CD4-positive, alpha-beta memory T cell (primary cell): Measurements from ENCODE around the gene TRPC4AP. TPM values are rescaled to one million over a fixed set of nuclear protein-coding genes. Genes with fewer than 3 reads are reported as not detected.
"Not testable (repeated sequence)": the region's sequence is repeated elsewhere in the genome, so short reads cannot be mapped to it uniquely, and the experiment has no call there.

Experiments used
- CTCF ChIA-PET: fragments of 350-600 bp; sonication (Branson Sonifier 250); formaldehyde crosslinking; loops from one replicate; lab custom pipeline; 2021; ENCODE audit warnings: inconsistent platforms; ENCODE audit not compliant: partially characterized antibody; lab: Charles Lee
- POLR2A ChIA-PET: fragments of 350-600 bp; sonication (Branson Sonifier 250); formaldehyde crosslinking; loops from one replicate; lab custom pipeline; 2021; ENCODE audit not compliant: partially characterized antibody; lab: Charles Lee
- DNase-seq, 5 donors: peaks; one replicate each; pipeline versions ENCODE4 v3.0.0 to v3.0.0-alpha.2; 2020 to 2022; ENCODE audit warnings: mixed read lengths in 1 of 5
- H3K27ac ChIP-seq: one replicate; pipeline ENCODE4 v1.7.0; 2013; ENCODE audit warnings: low read depth, low read length
- H3K27me3 ChIP-seq: 2 replicates; pipeline ENCODE4 v1.7.0; 2013; ENCODE audit warnings: mild to moderate bottlenecking, low read length, moderate library complexity; ENCODE audit not compliant: insufficient read depth
- H3K36me3 ChIP-seq: 2 replicates; pipeline ENCODE4 v1.7.0; 2013; ENCODE audit warnings: mild to moderate bottlenecking, low read length, moderate library complexity; ENCODE audit not compliant: insufficient read depth
- H3K4me1 ChIP-seq: 2 replicates; pipeline ENCODE4 v1.7.0; 2013; ENCODE audit warnings: mild to moderate bottlenecking, low read length, moderate library complexity; ENCODE audit not compliant: insufficient read depth
- H3K4me3 ChIP-seq, 2 donors: one replicate each; pipeline ENCODE4 v1.7.0; 2013; ENCODE audit warnings: low read length in 2 of 2, mild to moderate bottlenecking in 1 of 2
- H3K9me3 ChIP-seq, 2 donors: one replicate each; pipeline ENCODE4 v1.7.0; 2013; ENCODE audit warnings: low read length in 2 of 2, control low read depth in 1 of 2; ENCODE audit not compliant: control insufficient read depth in 1 of 2
- H3K27ac Mint-ChIP-seq, 7 donors: one replicate each; pipeline ENCODE4 v1.8.0; 2020 to 2021; ENCODE audit warnings: mixed read lengths in 7 of 7, mild to moderate bottlenecking in 6 of 7, inconsistent platforms in 3 of 7, moderate library complexity in 3 of 7
- H3K27me3 Mint-ChIP-seq, 2 donors: one replicate each; pipeline ENCODE4 v1.8.0; 2020 to 2021; ENCODE audit warnings: mixed read lengths in 2 of 2
- H3K36me3 Mint-ChIP-seq, 2 donors: one replicate each; pipeline ENCODE4 v1.8.0; 2020 to 2021; ENCODE audit warnings: mixed read lengths in 2 of 2, inconsistent platforms in 1 of 2, mild to moderate bottlenecking in 1 of 2
- H3K4me1 Mint-ChIP-seq, 4 donors: one replicate each; pipeline ENCODE4 v1.8.0; 2020 to 2021; ENCODE audit warnings: mixed read lengths in 4 of 4, mild to moderate bottlenecking in 1 of 4
- H3K4me3 Mint-ChIP-seq, 8 donors: one replicate each; pipeline ENCODE4 v1.8.0; 2020 to 2021; ENCODE audit warnings: mixed read lengths in 8 of 8, mild to moderate bottlenecking in 7 of 8, moderate library complexity in 6 of 8, inconsistent platforms in 3 of 8
- H3K9me3 Mint-ChIP-seq, 8 donors: one replicate each; pipeline ENCODE4 v1.8.0; 2020 to 2021; ENCODE audit warnings: mixed read lengths in 8 of 8, mild to moderate bottlenecking in 5 of 8, inconsistent platforms in 3 of 8, moderate library complexity in 1 of 8
- intact Hi-C: fragments of 100-400 bp; cut with micrococcal nuclease; formaldehyde crosslinking; loops from one replicate; pipeline ENCODE4 v1.15.1; 2023
- polyA plus RNA-seq, 2 donors: library from polyadenylated mRNA; unstranded; fragments of 300-500 nt; fragmentation: Illumina TruSeq; gene quantifications; one replicate each; pipeline ENCODE4 v1.2.3, GENCODE V29; 2021
- total RNA-seq, 2 experiments: library from RNA; stranded (reverse); gene quantifications; one replicate each; pipeline ENCODE4 v1.2.3, GENCODE V29; 2021

TRPC4AP gene
- total and polyA plus RNA-seq, 4 experiments from 2014 or later: 61.2 to 81.6 (median 63.8) TPM

GRCh38 chr20:35059612-35060011 lies 33.0 kb downstream of the TRPC4AP start:
- ChIA-PET POLR2A (no interaction called here), CTCF (no interaction called here)
- Mint-ChIP-seq H3K27me3 (no peaks in the 10 kb centered on the region), H3K36me3 (peaks cover 51% of the 10 kb centered on the region in 2 donors), H3K9me3 (no peaks in the 10 kb centered on the region), H3K4me3 (peak overlapping the region in 1 of 8 donors; percentile 35), H3K4me1 (peaks cover 42 to 67% (median 56%) of the 10 kb centered on the region in 4 donors), H3K27ac (peak overlapping the region in 2 of 7 donors; percentile 14 to 31)
- Histone ChIP-seq H3K4me3 (no peak overlapping the region), H3K27ac (no peak overlapping the region), H3K27me3 (no peaks in the 10 kb centered on the region), H3K36me3 (no peaks in the 10 kb centered on the region), H3K4me1 (peaks cover 15% of the 10 kb centered on the region), H3K9me3 (no peaks in the 10 kb centered on the region)
- intact Hi-C loops: no loop called here
- DNase-seq: no peak

- Histone ChIP-seq H3K36me3 (no peaks in the 10 kb centered on the region), H3K27ac (no peak overlapping the region), H3K9me3 (no peaks in the 10 kb centered on the region), H3K4me1 (peaks cover 15% of the 10 kb centered on the region), H3K27me3 (no peaks in the 10 kb centered on the region), H3K4me3 (no peak overlapping the region)
- no peaks in the 10 kb centered on the region for H3K9me3 Mint-ChIP-seq
- peak overlapping the region in 1 of 7 donors; percentile 8 for H3K27ac Mint-ChIP-seq
- intact Hi-C loops: no loop called here
- H3K4me3 Mint-ChIP-seq: no peak overlapping the region
- CTCF ChIA-PET: no interaction called here
- peaks cover 39 to 63% (median 56%) of the 10 kb centered on the region in 4 donors for H3K4me1 Mint-ChIP-seq
- DNase-seq: no peak
- peaks cover 51 to 56% of the 10 kb centered on the region in 2 donors for H3K36me3 Mint-ChIP-seq
- no peaks in the 10 kb centered on the region for H3K27me3 Mint-ChIP-seq
- POLR2A ChIA-PET: no interaction called here
Observed at GRCh38 chr20:35059110-35059509, 33.5 kb downstream of the TRPC4AP start.

GRCh38 chr20:35055445-35056276 lies 36.9 kb downstream of the TRPC4AP start:
- H3K9me3 Mint-ChIP-seq: no peaks in the 10 kb centered on the region
- peaks cover 22 to 40% (median 32%) of the 10 kb centered on the region in 4 donors for H3K4me1 Mint-ChIP-seq
- H3K9me3 ChIP-seq: no peaks in the 10 kb centered on the region
- ChIA-PET CTCF (interaction anchor here (1.0 to 4.7 kb wide), 2 partner anchors 39 to 1611 kb away, joined by 3 to 15 read pairs; no protein-coding TSS in a partner anchor), POLR2A (no interaction called here)
- H3K4me3 Mint-ChIP-seq: peak overlapping the region in 6 of 8 donors; percentile 39 to 76 (median 67)
- H3K27me3 ChIP-seq: no peaks in the 10 kb centered on the region
- H3K4me3 ChIP-seq: no peak overlapping the region
- H3K27ac ChIP-seq: no peak overlapping the region
- no peaks in the 10 kb centered on the region for H3K27me3 Mint-ChIP-seq
- H3K4me1 ChIP-seq: peaks cover 15% of the 10 kb centered on the region
- H3K27ac Mint-ChIP-seq: peak overlapping the region in 6 of 7 donors; percentile 28 to 90 (median 48)
- intact Hi-C loops: no loop called here
- no peaks in the 10 kb centered on the region for H3K36me3 ChIP-seq
- H3K36me3 Mint-ChIP-seq: peaks cover 44 to 49% of the 10 kb centered on the region in 2 donors
- no peak for DNase-seq

- no peak overlapping the region for H3K27ac ChIP-seq
- DNase-seq: no peak
- intact Hi-C loops: no loop called here
- Mint-ChIP-seq H3K27me3 (no peaks in the 10 kb centered on the region), H3K27ac (peak overlapping the region in 2 of 7 donors; percentile 26 to 36), H3K4me1 (peaks cover 18 to 37% (median 28%) of the 10 kb centered on the region in 4 donors), H3K36me3 (peaks cover 38 to 47% of the 10 kb centered on the region in 2 donors), H3K9me3 (no peaks in the 10 kb centered on the region), H3K4me3 (peak overlapping the region in 1 of 8 donors; percentile 41)
- H3K4me3 ChIP-seq: no peak overlapping the region
- H3K27me3 ChIP-seq: no peaks in the 10 kb centered on the region
- ChIA-PET CTCF (interaction anchor here (1.0 to 4.7 kb wide), 3 partner anchors 10 to 1612 kb away, joined by 3 to 15 read pairs (median 3); no protein-coding TSS in a partner anchor), POLR2A (no interaction called here)
- no peaks in the 10 kb centered on the region for H3K9me3 ChIP-seq
- H3K36me3 ChIP-seq: peaks cover 3% of the 10 kb centered on the region
- peaks cover 15% of the 10 kb centered on the region for H3K4me1 ChIP-seq
Observed at GRCh38 chr20:35054814-35055213, 37.8 kb downstream of the TRPC4AP start.

GRCh38 chr20:35052616-35053015 lies 40.0 kb downstream of the TRPC4AP start:
- CTCF ChIA-PET, intact Hi-C loops, DNase-seq, POLR2A ChIA-PET, H3K9me3 ChIP-seq, H3K4me1 ChIP-seq, H3K9me3 Mint-ChIP-seq, H3K27ac ChIP-seq, H3K4me3 Mint-ChIP-seq, H3K4me3 ChIP-seq, H3K27me3 Mint-ChIP-seq, H3K27me3 ChIP-seq: not testable (repeated sequence)
- Mint-ChIP-seq H3K4me1 (peaks cover 12 to 18% (median 16%) of the 10 kb centered on the region in 4 donors), H3K27ac (peak overlapping the region in 1 of 7 donors; percentile 61), H3K36me3 (peaks cover 37 to 60% of the 10 kb centered on the region in 2 donors)
- peaks cover 24% of the 10 kb centered on the region for H3K36me3 ChIP-seq

GRCh38 chr20:35049776-35050352 lies 42.7 kb downstream of the TRPC4AP start:
- Mint-ChIP-seq H3K36me3 (peaks cover 36 to 65% of the 10 kb centered on the region in 2 donors), H3K4me3 (no peak overlapping the region), H3K27ac (peak overlapping the region in 1 of 7 donors; percentile 15), H3K9me3 (no peaks in the 10 kb centered on the region), H3K27me3 (no peaks in the 10 kb centered on the region), H3K4me1 (peaks cover 2% of the 10 kb centered on the region in 4 donors)
- peaks cover 38% of the 10 kb centered on the region for H3K36me3 ChIP-seq
- no peak overlapping the region for H3K4me3 ChIP-seq
- ChIA-PET CTCF (interaction anchor here (1.4 kb wide), 1 partner anchor 46 kb away, joined by 3 read pairs; no protein-coding TSS in a partner anchor), POLR2A (interaction anchor here (0.8 kb wide), 1 partner anchor 10 kb away, joined by 4 read pairs; no protein-coding TSS in a partner anchor)
- no peak for DNase-seq
- no peaks in the 10 kb centered on the region for H3K27me3 ChIP-seq
- H3K4me1 ChIP-seq: no peaks in the 10 kb centered on the region
- H3K9me3 ChIP-seq: no peaks in the 10 kb centered on the region
- intact Hi-C loops: no loop called here
- no peak overlapping the region for H3K27ac ChIP-seq

GRCh38 chr20:35048739-35049138 lies 43.9 kb downstream of the TRPC4AP start:
- Histone ChIP-seq H3K4me3 (no peak overlapping the region), H3K36me3 (peaks cover 38% of the 10 kb centered on the region), H3K9me3 (no peaks in the 10 kb centered on the region), H3K4me1 (no peaks in the 10 kb centered on the region), H3K27me3 (no peaks in the 10 kb centered on the region), H3K27ac (no peak overlapping the region)
- ChIA-PET CTCF (no interaction called here), POLR2A (no interaction called here)
- no peak for DNase-seq
- Mint-ChIP-seq H3K27ac (no peak overlapping the region), H3K4me3 (no peak overlapping the region), H3K36me3 (peaks cover 42 to 62% of the 10 kb centered on the region in 2 donors), H3K27me3 (no peaks in the 10 kb centered on the region), H3K9me3 (no peaks in the 10 kb centered on the region), H3K4me1 (peaks cover 0 to 2% (median 0%) of the 10 kb centered on the region in 4 donors)
- intact Hi-C loops: no loop called here
